Suprapubic skin (tissue), 4 donors: Measurements from ENCODE around the gene TULP3.

ENCODE experiments used
- CTCF ChIP-seq, 2 donors: fragments of 200-600 bp in 1 of 2; fragments of 450-650 bp in 1 of 2; sonication (generic) in 1 of 2; IDR thresholded peaks; one replicate each; pipeline ENCODE4 v1.5.1; 2016 to 2019; ENCODE audit warnings: antibody characterized with exemption in 2 of 2, mild to moderate bottlenecking in 1 of 2, moderate library complexity in 1 of 2
- POLR2A ChIP-seq, 2 donors: fragments of 450-650 bp; IDR thresholded peaks; one replicate each; pipeline ENCODE4 v1.6.1; 2017; ENCODE audit warnings: antibody characterized with exemption in 2 of 2, mild to moderate bottlenecking in 2 of 2, moderate library complexity in 2 of 2
- POLR2AphosphoS5 ChIP-seq, 3 donors: sonication (generic); formaldehyde crosslinking; IDR thresholded peaks; one replicate each; pipeline ENCODE4 v1.6.1; 2017; ENCODE audit warnings: antibody characterized with exemption in 3 of 3

- TF ChIP-seq CTCF (IDR thresholded peaks at IDR 0.05) (peak; percentile 48 to 76), POLR2A (IDR thresholded peaks at IDR 0.05) (no peak), POLR2AphosphoS5 (IDR thresholded peaks at IDR 0.05) (no peak)
Measured at GRCh38 chr12:2944401-2945047, 53.8 kb downstream of the TULP3 start.
